Measurements from ENCODE around the gene ATP6V1B1. TPM values are rescaled to one million over a fixed set of nuclear protein-coding genes. Genes with fewer than 3 reads are reported as not detected.

Gene ATP6V1B1
- total RNA-seq, 1 donor from 2014 or later = not detected

DNA sequence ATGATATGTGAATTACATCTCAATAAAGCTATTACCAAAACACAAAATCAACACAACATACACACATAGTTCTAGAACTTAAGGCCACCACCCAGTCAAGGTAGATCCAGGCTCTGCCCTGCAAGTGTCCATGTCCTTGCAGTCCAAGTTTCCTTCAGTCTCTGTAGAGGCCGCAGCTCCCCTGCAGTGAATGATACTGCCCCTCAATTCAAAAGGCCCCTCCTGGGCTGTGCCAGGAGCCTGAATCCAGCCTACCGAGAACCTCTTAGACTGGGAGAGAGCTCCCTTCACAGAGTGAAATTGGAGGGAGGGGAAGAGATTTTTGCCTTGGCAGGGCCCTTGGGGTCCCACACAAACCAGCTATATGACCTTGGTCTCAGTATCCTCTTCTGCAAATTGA is 42.5 kb upstream of the ATP6V1B1 start:
- Histone ChIP-seq H3K36me3 (ENCODE audit: control insufficient read depth, insufficient read depth, low read length) (no peaks in the 10 kb centered on the region), H3K27me3 (ENCODE audit: control insufficient read depth, insufficient read depth, low read length) (peaks cover 58% of the 10 kb centered on the region), H3K4me3 (ENCODE audit: low read depth, low read length) (no peak overlapping the region)
- FAIRE-seq (no peak), DNase-seq (ENCODE audit: low read depth) (no peak)
- TF ChIP-seq, protein P1, sequence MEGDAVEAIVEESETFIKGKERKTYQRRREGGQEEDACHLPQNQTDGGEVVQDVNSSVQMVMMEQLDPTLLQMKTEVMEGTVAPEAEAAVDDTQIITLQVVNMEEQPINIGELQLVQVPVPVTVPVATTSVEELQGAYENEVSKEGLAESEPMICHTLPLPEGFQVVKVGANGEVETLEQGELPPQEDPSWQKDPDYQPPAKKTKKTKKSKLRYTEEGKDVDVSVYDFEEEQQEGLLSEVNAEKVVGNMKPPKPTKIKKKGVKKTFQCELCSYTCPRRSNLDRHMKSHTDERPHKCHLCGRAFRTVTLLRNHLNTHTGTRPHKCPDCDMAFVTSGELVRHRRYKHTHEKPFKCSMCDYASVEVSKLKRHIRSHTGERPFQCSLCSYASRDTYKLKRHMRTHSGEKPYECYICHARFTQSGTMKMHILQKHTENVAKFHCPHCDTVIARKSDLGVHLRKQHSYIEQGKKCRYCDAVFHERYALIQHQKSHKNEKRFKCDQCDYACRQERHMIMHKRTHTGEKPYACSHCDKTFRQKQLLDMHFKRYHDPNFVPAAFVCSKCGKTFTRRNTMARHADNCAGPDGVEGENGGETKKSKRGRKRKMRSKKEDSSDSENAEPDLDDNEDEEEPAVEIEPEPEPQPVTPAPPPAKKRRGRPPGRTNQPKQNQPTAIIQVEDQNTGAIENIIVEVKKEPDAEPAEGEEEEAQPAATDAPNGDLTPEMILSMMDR (IDR thresholded peaks at IDR 0.05; ENCODE audit: insufficient read depth, low read length, severe bottlenecking) = no peak

DNA sequence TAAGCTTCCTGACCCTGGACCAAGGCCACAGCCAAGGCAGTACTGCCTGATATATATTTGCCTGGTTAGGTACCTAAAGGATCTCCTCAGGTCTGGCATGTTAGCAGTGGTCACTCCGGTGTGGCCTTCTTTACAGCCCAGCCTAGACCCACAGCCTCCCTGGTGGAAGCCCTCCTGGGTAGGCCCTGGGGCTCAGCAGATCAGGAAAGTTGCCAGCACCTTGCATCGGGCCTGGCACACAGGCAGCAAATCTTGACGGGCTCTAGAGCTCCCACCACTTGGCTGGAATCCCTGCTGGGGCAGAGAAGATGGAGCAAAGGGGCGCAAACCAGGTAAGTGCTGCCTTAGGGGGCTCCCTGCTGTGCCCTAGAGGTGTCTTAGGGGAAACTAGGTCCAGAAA is 40.9 kb upstream of the ATP6V1B1 start:
- H3K27me3 ChIP-seq (ENCODE audit: control insufficient read depth, insufficient read depth, low read length) = peaks cover 58% of the 10 kb centered on the region
- H3K4me3 ChIP-seq (ENCODE audit: low read depth, low read length) = no peak overlapping the region
- DNase-seq (ENCODE audit: low read depth) (no peak), FAIRE-seq (no peak)
- TF ChIP-seq, protein P1 (IDR thresholded peaks at IDR 0.05; ENCODE audit: insufficient read depth, low read length, severe bottlenecking) = no peak
- no peaks in the 10 kb centered on the region for H3K36me3 ChIP-seq (ENCODE audit: control insufficient read depth, insufficient read depth, low read length)

DNA sequence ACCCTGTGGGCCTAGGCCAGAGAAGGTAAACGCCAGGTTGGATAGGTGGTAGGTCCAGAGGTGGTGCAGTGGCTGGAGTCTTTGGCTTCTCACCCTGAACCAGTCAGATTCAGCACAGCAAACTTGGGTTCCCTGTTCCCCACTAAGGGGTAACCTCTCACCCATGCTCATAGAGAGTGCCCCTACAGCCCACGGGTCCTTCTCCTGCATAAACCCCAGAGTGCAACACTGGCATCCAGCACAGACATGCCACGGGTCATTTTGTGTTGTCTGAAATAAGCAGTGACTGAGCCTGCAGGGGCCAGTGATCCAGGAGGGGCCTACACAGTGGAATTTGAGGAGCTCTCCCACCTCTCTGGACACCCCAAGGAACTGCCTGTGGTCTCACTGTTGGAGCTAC is 40.5 kb upstream of the ATP6V1B1 start:
- H3K27me3 ChIP-seq (ENCODE audit: control insufficient read depth, insufficient read depth, low read length) = peaks cover 56% of the 10 kb centered on the region
- FAIRE-seq = no peak

DNA sequence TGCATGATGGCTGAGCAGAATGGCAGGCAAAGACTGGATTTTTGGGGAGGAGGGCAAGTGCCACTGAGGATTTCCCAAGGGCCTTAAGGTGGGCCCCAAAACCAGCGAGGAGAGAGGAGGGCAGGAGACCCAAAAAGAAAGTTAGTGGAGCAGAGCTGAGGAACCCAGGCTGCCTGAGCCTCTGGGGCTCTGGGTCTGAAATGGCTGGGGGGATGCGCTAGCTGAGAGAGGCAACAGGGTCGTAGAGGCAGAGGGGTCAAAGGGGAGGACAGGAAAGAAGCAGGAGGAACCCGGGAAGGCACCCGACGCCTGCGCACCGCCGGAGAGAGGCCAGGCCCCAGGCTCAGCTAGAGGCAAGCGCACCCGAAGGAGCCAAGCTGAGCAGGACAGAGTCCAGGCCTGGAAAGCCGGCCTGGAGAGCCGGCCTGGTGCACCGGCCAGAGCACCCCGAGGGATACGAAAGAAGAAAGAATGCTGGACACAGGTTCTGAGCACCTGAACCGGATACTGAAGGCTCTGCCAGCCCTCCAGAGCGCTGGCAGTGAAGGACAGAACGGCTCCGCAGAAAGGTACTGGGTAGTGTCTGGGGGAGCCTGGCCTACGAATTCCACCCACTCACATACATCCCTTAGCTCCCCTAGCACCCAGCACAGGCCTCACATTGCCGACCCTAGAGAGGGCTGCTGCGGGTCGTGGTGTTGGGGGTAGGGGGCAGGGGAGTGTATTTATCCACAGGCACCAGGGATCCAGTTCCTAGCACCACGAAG is 39.5 kb upstream of the ATP6V1B1 start:
- TF ChIP-seq, protein P1 (IDR thresholded peaks at IDR 0.05; ENCODE audit: insufficient read depth, low read length, severe bottlenecking) = no peak
- H3K36me3 ChIP-seq (ENCODE audit: control insufficient read depth, insufficient read depth, low read length) = no peaks in the 10 kb centered on the region
- DNase-seq (ENCODE audit: low read depth) (no peak), FAIRE-seq (no peak)
- H3K27me3 ChIP-seq (ENCODE audit: control insufficient read depth, insufficient read depth, low read length) = peaks cover 51% of the 10 kb centered on the region
- H3K4me3 ChIP-seq (ENCODE audit: low read depth, low read length) = no peak overlapping the region

More for the DNA sequence above, 40.5 kb upstream of the ATP6V1B1 start:
- no peak for DNase-seq (ENCODE audit: low read depth)
- Histone ChIP-seq H3K36me3 (ENCODE audit: control insufficient read depth, insufficient read depth, low read length) (no peaks in the 10 kb centered on the region), H3K4me3 (ENCODE audit: low read depth, low read length) (no peak overlapping the region)
- TF ChIP-seq, protein P1 (IDR thresholded peaks at IDR 0.05; ENCODE audit: insufficient read depth, low read length, severe bottlenecking) = no peak

DNA sequence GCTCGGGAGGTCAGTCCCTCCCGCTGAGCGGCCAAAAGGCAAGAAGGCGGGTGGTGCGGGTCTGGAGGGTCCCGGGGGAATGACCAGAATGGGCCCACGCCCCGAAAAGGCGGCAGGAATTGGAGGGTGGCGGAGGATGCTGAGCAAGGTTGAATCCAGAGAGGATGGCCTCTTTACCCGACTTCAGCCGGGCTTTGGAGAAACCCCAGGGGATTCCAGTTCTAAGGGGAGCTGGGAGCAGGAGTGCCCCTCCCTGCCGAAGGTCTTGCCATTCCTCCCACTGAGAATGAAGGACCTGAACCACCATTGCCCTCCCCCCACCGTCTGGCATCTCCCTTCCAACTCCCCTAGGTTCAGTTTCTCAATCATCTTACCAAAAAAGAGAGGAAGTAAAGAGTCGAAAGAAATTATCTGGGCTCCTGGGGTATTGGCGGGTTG is 38.9 kb upstream of the ATP6V1B1 start:
- no peak for FAIRE-seq
- TF ChIP-seq, protein P1 (IDR thresholded peaks at IDR 0.05; ENCODE audit: insufficient read depth, low read length, severe bottlenecking) = no peak
- no peak overlapping the region for H3K4me3 ChIP-seq (ENCODE audit: low read depth, low read length)
- DNase-seq (ENCODE audit: low read depth) = no peak
- H3K36me3 ChIP-seq (ENCODE audit: control insufficient read depth, insufficient read depth, low read length) = no peaks in the 10 kb centered on the region
- peaks cover 49% of the 10 kb centered on the region for H3K27me3 ChIP-seq (ENCODE audit: control insufficient read depth, insufficient read depth, low read length)

Measured in bronchial epithelial cell (primary cell).